ENCODE measurements around the gene ING5. TPM values are rescaled to one million over a fixed set of nuclear protein-coding genes. Genes with fewer than 3 reads are reported as not detected.

ING5 gene
- total RNA-seq, 1 donor from 2014 or later: 25.6 TPM

- no peak overlapping the region for H3K4me3 ChIP-seq (ENCODE audit: low read depth, low read length)
- no peaks in the 10 kb centered on the region for H3K27me3 ChIP-seq (ENCODE audit: control insufficient read depth, insufficient read depth, low read length)
- no peaks in the 10 kb centered on the region for H3K36me3 ChIP-seq (ENCODE audit: control insufficient read depth, insufficient read depth, low read length)
- DNase-seq (ENCODE audit: low read depth): no peak
- TF ChIP-seq, protein P1, sequence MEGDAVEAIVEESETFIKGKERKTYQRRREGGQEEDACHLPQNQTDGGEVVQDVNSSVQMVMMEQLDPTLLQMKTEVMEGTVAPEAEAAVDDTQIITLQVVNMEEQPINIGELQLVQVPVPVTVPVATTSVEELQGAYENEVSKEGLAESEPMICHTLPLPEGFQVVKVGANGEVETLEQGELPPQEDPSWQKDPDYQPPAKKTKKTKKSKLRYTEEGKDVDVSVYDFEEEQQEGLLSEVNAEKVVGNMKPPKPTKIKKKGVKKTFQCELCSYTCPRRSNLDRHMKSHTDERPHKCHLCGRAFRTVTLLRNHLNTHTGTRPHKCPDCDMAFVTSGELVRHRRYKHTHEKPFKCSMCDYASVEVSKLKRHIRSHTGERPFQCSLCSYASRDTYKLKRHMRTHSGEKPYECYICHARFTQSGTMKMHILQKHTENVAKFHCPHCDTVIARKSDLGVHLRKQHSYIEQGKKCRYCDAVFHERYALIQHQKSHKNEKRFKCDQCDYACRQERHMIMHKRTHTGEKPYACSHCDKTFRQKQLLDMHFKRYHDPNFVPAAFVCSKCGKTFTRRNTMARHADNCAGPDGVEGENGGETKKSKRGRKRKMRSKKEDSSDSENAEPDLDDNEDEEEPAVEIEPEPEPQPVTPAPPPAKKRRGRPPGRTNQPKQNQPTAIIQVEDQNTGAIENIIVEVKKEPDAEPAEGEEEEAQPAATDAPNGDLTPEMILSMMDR (IDR thresholded peaks at IDR 0.05; ENCODE audit: insufficient read depth, low read length, poor library complexity, severe bottlenecking): no peak
Measured at GRCh38 chr2:241762933-241763369, 61.1 kb downstream of the ING5 start.

- H3K36me3 ChIP-seq (ENCODE audit: control insufficient read depth, insufficient read depth, low read length): no peaks in the 10 kb centered on the region
- DNase-seq (ENCODE audit: low read depth): no peak
- TF ChIP-seq, protein P1 (IDR thresholded peaks at IDR 0.05; ENCODE audit: insufficient read depth, low read length, poor library complexity, severe bottlenecking): no peak
- H3K4me3 ChIP-seq (ENCODE audit: low read depth, low read length): no peak overlapping the region
- H3K27me3 ChIP-seq (ENCODE audit: control insufficient read depth, insufficient read depth, low read length): no peaks in the 10 kb centered on the region
Measured at GRCh38 chr2:241763551-241764274, 61.9 kb downstream of the ING5 start.

DNA sequence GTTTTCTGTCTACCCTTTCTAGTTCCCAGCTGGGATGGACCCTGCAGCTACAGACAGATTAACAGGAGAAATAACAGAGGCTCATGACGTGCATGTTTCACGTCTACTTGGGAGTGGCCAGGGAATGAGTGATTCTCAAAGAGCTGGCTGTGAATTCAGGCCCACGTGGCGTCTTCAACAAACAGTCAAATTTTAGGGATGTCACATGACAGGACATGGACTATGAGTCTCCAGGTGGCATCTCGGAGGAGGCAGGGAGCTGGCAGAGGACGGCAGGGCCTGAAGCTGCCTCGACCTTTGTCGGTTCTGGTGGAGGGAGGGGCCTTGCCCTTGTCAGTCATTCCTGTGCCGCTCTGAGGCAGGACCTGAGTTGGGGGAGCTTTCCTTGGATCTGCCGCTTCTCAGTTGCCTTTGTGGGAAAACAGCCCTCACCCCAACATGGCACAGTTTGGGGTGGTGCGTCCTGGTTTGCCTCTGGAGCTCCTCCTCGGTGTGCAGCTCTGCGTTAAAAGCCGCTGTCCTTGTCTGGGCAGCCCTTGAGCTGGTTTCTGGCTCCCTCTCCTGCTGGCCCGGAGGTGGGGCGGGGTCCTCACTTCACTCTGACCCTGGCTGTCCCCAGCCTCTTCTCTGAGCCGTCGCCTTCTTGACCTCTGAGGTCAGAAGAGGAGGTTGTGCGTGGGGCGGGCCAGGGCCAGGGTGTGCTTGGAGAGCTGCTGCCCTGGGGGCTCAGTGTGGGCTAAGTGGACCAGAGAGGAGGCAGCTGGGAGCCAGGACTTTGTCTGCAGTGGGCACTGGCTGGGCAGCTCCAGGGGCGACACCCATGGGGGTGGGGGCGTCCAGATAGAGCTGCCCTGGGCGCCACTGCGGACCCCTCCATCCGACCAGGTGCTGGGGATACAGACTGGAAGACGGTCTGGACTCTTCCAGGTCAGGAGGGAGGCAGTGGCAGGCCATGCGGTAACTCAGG lies 62.7 kb downstream of the ING5 start:
- Histone ChIP-seq H3K36me3 (ENCODE audit: control insufficient read depth, insufficient read depth, low read length) (no peaks in the 10 kb centered on the region), H3K4me3 (ENCODE audit: low read depth, low read length) (no peak overlapping the region), H3K27me3 (ENCODE audit: control insufficient read depth, insufficient read depth, low read length) (no peaks in the 10 kb centered on the region)
- no peak for DNase-seq (ENCODE audit: low read depth)
- TF ChIP-seq, protein P1 (IDR thresholded peaks at IDR 0.05; ENCODE audit: insufficient read depth, low read length, poor library complexity, severe bottlenecking): no peak

DNA sequence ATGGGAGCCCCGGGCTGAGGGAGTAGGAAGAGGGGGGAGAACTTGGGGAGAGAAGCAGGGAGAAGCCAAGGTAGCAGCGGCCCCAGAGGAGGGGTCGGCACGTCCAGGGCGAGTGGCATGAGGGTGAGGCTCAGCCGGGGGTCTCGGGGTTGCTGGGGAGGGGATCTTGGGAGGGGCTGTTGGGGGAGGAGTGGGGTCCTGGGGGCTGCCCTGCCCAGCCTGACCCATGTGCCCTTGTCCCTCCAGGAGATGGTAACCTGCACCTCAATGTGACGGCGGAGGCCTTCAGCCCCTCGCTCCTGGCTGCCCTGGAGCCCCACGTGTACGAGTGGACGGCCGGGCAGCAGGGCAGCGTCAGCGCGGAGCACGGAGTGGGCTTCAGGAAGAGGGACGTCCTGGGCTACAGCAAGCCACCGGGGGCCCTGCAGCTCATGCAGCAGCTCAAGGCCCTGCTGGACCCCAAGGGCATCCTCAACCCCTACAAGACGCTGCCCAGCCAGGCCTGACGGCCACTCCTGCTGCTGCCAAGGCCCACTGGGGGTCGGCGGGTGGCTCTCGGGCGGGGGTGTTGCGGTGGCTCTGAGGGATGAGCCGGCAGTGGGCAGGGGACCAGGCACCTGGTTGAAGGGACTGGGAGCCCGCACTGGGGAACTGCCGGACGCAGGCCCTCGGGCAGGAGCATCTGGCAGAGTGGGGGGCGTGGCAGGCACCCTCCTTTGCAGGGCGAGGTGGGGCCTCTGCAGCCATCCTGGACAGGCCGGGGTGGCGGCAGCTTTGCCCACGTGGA lies 65.8 kb downstream of the ING5 start:
- TF ChIP-seq, protein P1 (IDR thresholded peaks at IDR 0.05; ENCODE audit: insufficient read depth, low read length, poor library complexity, severe bottlenecking): no peak
- Histone ChIP-seq H3K36me3 (ENCODE audit: control insufficient read depth, insufficient read depth, low read length) (no peaks in the 10 kb centered on the region), H3K27me3 (ENCODE audit: control insufficient read depth, insufficient read depth, low read length) (peaks cover 10% of the 10 kb centered on the region), H3K4me3 (ENCODE audit: low read depth, low read length) (no peak overlapping the region)
- no peak for DNase-seq (ENCODE audit: low read depth)

DNA sequence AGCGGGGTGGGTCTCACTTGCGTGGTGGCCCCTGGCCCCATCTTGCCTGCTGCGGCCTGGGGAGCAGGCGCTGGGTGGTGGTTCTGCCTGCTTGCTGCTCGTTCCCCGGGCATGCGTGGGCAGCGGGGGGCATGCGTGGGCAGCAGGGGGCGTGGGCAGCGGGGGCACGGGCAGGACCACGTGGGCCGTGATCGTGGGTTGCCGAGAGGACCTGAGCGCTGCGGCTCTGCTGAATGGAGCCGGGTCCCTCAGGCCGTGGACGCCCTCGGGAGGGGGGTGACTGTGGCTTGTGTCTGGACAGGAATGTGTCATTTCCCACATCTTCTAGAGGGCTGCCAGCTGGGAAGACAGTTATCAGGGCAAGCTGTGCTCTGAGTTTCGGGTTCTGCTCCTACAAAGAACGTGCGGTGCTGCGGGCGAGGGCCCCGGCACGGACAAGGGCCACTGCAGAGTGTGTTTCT lies 66.4 kb downstream of the ING5 start:
- Histone ChIP-seq H3K36me3 (ENCODE audit: control insufficient read depth, insufficient read depth, low read length) (no peaks in the 10 kb centered on the region), H3K27me3 (ENCODE audit: control insufficient read depth, insufficient read depth, low read length) (peaks cover 14% of the 10 kb centered on the region), H3K4me3 (ENCODE audit: low read depth, low read length) (no peak overlapping the region)
- TF ChIP-seq, protein P1 (IDR thresholded peaks at IDR 0.05; ENCODE audit: insufficient read depth, low read length, poor library complexity, severe bottlenecking): no peak
- no peak for DNase-seq (ENCODE audit: low read depth)
